ENCODE measurements around the gene ADGRF1. TPM values are rescaled to one million over a fixed set of nuclear protein-coding genes. Genes with fewer than 3 reads are reported as not detected.
"Not testable (repeated sequence)": the region's sequence is repeated elsewhere in the genome, so short reads cannot be mapped to it uniquely, and the experiment has no call there.

ADGRF1 gene
- total RNA-seq, 3 donors from 2014 or later: 0.13 TPM; not detected in 2

DNA sequence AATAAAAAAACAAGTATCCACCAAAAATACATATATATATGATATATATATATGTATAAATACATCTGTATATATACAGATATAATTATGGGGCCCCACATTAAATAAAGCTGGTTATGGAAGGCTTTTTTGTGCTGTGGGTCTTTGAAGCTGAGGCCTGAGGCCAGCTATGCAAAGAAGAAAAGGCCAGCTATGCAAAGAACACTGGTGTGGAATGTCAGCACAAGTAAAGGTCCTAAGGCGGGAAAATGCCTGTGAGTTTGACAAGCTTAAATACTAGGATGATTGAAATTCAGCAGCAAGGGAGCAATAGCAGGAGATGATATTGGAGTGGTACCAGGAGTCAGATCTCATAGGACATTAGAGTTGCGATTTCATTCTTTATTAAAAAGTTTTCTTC, 25.2 kb downstream of the ADGRF1 start:
- Mint-ChIP-seq H3K27me3 (ENCODE audit: low read depth) (peaks cover 3% of the 10 kb centered on the region), H3K36me3 (ENCODE audit: insufficient read depth) (no peaks in the 10 kb centered on the region), H3K9me3 (peaks cover 9% of the 10 kb centered on the region), H3K4me1 (ENCODE audit: low read depth) (no peaks in the 10 kb centered on the region), H3K4me3 (no peak overlapping the region)
- ATAC-seq (no peak), DNase-seq (no peak)

DNA sequence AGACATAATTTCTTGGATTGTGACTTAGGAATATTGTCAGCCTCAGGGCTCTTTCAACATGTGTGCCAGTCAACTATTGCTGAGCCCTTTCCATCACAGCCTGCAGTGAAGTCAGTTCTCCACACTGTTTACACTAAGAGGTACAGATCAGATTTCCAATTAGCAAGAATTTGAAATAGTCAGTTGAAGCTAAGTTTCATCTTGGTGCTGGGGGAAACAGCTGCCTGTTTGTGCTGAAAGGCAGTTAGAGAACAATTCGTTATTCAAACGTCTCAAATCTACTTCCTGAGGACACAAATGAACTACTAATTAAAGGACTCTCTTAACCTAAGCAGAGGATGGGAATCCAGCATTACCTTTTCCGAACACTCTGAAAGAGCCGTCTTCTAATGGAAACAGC, 25.9 kb downstream of the ADGRF1 start:
- Mint-ChIP-seq H3K27me3 (ENCODE audit: low read depth) (peaks cover 3% of the 10 kb centered on the region), H3K9me3 (peaks cover 9% of the 10 kb centered on the region), H3K4me1 (ENCODE audit: low read depth) (no peaks in the 10 kb centered on the region), H3K36me3 (ENCODE audit: insufficient read depth) (no peaks in the 10 kb centered on the region), H3K4me3 (no peak overlapping the region)
- ATAC-seq (no peak), DNase-seq (no peak)

DNA sequence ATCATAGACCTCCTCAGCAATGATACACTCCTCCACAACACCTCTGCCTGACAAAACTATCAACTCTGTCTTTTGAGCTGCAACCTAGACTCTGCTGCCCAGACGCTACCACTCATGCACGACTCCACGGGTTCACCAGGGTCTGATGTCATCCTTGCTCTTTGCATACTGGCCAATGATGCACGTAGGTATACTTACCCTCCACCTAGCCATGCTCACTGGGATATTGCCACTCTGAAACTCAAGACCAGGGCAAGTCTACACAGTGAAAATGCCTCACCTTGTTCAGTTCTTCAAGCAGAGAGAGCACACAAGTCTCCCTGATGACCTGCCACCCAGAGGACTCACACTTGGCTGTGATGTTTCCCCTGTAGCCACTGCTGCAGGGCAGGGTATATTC, 27.7 kb downstream of the ADGRF1 start:
- DNase-seq: no peak
- no peak for ATAC-seq
- no peaks in the 10 kb centered on the region for H3K36me3 Mint-ChIP-seq (ENCODE audit: insufficient read depth)
- no peak overlapping the region for H3K4me3 Mint-ChIP-seq
- H3K4me1 Mint-ChIP-seq (ENCODE audit: low read depth): no peaks in the 10 kb centered on the region
- peaks cover 9% of the 10 kb centered on the region for H3K9me3 Mint-ChIP-seq
- H3K27me3 Mint-ChIP-seq (ENCODE audit: low read depth): peaks cover 3% of the 10 kb centered on the region

DNA sequence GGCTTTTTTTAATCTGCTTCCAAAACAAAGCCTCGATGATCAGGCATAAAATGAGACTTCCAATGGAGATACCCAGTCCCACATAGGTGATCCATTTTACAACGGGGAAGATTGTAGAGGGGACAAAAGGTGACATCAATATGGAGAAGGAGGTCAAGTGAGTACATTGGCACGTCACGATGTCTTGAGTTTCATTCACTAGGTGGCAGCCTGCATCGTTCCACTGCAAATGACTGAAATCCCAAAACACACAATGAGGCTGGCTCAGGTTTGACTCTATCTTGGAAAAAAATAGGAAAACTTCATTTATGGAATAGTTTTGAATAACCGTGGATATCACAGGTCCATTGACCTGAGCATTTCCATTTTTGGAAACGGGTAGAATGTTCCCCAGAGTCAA, 32.5 kb downstream of the ADGRF1 start:
- no peaks in the 10 kb centered on the region for H3K27me3 Mint-ChIP-seq (ENCODE audit: low read depth)

DNA sequence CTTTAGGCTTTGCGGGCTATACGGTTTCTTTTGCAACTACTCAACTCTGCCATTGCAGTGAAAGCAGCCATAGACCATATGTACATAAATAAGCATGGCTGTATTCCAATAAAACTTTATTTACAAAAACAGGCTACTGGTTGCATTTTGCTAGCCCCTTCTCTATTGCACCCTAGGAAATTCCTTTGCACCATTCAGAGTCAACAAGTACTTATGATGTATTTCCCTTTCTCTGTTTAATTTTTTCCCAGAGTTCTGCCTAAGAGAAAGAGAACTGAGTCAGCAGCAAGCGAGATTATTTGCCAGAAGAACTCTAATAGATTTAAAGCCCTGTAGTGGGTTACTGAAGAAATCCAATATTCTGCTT, 33.8 kb downstream of the ADGRF1 start:
- Mint-ChIP-seq H3K9me3 (peaks cover under 1% of the 10 kb centered on the region), H3K4me1 (ENCODE audit: low read depth) (no peaks in the 10 kb centered on the region), H3K36me3 (ENCODE audit: insufficient read depth) (no peaks in the 10 kb centered on the region), H3K27me3 (ENCODE audit: low read depth) (no peaks in the 10 kb centered on the region), H3K4me3 (no peak overlapping the region)
- ATAC-seq: no peak
- DNase-seq: no peak

More for the DNA sequence above, 32.5 kb downstream of the ADGRF1 start:
- Mint-ChIP-seq H3K4me1 (ENCODE audit: low read depth) (no peaks in the 10 kb centered on the region), H3K4me3 (no peak overlapping the region), H3K36me3 (ENCODE audit: insufficient read depth) (no peaks in the 10 kb centered on the region), H3K9me3 (peaks cover 5% of the 10 kb centered on the region)
- no peak for DNase-seq
- no peak for ATAC-seq

DNA sequence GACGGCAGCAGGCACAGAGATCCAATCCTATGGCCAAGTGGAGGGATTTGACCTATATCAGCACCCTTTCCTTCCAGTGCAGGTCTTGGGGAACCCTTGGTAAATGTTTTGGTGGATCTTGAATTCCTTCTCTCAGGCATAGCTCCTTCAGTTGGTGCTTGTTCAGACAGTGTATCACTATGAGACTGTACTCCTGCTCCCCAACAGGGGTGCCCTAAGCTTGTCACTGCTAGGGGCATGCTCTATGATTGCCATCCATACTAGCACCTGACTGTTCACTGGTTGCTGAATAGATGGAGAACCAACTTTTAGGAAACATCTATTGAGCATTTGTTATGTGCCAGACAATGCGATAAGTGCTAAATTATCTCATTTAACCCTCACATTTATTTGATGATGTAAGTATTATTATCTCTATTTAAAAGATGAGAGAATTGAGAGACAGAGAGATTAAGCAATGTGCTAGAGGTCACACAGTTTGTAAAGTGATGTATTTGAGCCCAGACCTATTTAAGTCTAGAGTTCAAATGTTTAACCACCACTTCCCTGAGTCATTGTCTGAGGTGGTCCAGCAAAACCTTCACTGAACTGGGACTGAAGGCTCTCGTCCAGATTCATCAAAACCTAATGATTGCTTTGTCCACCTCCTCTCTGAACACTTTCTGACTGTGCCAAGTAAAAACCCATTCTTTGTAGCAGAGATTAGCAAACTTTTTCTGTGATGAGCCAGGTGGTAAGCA, 34.3 kb downstream of the ADGRF1 start:
- Mint-ChIP-seq H3K27me3 (ENCODE audit: low read depth) (no peaks in the 10 kb centered on the region), H3K4me3 (no peak overlapping the region), H3K4me1 (ENCODE audit: low read depth) (no peaks in the 10 kb centered on the region), H3K9me3 (no peaks in the 10 kb centered on the region), H3K36me3 (ENCODE audit: insufficient read depth) (no peaks in the 10 kb centered on the region)
- ATAC-seq (no peak), DNase-seq (no peak)

DNA sequence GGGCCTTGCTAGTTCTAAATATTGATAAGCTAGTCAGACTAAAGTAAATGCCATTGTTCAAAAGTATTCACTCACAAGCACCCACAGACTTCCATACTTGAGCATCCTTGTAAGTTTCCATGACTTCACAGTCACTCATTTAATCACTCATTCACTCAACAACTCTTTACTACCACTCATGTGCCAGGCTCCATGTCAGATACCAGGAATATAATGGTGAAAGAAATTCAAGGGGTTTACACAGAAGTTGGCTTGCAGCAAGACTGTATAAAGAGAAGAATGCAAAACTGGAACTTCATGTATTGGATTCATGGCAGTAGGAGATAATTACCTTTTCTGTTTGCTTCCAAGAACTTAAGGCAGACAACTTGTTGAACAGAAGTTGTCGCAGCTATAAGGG, 36.6 kb downstream of the ADGRF1 start:
- Mint-ChIP-seq H3K27me3 (ENCODE audit: low read depth) (no peaks in the 10 kb centered on the region), H3K4me3 (no peak overlapping the region), H3K36me3 (ENCODE audit: insufficient read depth) (no peaks in the 10 kb centered on the region), H3K9me3 (no peaks in the 10 kb centered on the region), H3K4me1 (ENCODE audit: low read depth) (no peaks in the 10 kb centered on the region)
- ATAC-seq: no peak
- no peak for DNase-seq

DNA sequence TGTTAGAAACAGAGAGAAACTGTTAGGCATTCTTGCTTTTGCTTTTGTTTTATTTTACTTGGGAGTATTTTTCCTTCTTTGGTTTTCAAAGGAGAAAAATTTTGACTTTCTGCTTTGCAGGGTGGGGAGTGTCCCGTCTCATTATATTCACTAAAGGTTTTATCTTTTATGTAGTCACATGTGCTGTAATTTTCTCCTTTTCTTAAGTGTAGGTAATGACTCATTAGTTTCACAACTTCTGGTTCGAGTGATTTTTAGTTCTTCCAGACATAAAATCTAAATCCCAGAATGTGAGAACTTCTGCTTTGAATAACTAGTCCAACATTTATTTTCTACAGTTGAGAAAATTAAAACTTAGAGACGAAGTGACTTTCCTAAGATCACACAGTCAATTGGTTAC, 37.7 kb downstream of the ADGRF1 start:
- no peaks in the 10 kb centered on the region for H3K27me3 Mint-ChIP-seq (ENCODE audit: low read depth)
- no peaks in the 10 kb centered on the region for H3K4me1 Mint-ChIP-seq (ENCODE audit: low read depth)
- ATAC-seq: no peak
- H3K36me3 Mint-ChIP-seq (ENCODE audit: insufficient read depth): no peaks in the 10 kb centered on the region
- no peak overlapping the region for H3K4me3 Mint-ChIP-seq
- no peaks in the 10 kb centered on the region for H3K9me3 Mint-ChIP-seq
- DNase-seq: no peak

DNA sequence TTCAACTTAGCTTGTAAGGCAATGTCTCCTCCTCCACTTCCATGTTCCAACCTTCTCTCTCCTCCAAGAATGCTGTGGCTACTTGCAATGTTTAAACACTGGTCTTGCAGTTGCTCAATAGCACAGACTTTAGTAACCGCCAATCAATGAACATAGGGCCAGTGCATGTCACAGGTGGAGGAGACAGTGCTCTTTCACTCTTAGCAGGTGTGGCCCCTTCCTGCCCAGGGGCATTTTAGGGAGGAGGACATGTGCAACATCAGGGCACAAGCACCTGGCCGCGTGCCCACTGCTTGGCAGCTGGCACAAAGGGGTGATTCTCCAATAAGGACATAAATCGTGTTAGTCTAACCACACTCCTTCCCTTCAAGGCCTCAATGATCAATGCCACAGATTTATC, 41.3 kb downstream of the ADGRF1 start:
- H3K4me3 Mint-ChIP-seq: no peak overlapping the region
- H3K4me1 Mint-ChIP-seq (ENCODE audit: low read depth): no peaks in the 10 kb centered on the region
- H3K9me3 Mint-ChIP-seq: no peaks in the 10 kb centered on the region
- ATAC-seq (no peak), DNase-seq (no peak)
- peaks cover 9% of the 10 kb centered on the region for H3K27me3 Mint-ChIP-seq (ENCODE audit: low read depth)
- H3K36me3 Mint-ChIP-seq (ENCODE audit: insufficient read depth): no peaks in the 10 kb centered on the region

DNA sequence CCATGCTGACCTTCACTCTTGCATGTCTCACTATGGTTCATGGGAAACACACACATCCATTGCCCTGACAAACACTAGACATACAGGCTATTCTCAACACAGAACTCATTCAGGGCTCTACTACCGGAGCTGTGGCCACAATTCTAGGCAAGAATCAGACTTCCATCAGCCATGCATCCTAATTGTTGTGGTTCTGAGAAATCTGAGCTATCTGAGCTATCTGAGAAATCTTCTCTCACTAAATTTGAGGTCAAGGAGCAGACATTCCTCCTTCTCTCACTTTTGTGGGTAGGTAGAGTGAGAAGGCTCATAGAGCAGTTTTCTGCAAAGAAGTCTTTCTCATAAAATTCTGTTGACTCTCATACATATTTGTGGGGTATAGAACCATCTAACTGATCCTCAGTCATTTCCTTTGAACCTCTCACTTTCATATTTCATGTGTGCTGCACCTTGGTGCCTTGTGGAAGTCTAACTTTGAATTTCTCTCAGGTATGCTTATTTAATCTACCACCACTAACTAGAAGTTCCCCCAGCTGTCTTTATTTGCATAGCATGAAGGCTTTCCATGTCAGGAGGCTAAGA, 43.6 kb downstream of the ADGRF1 start:
- H3K36me3 Mint-ChIP-seq (ENCODE audit: insufficient read depth): no peaks in the 10 kb centered on the region
- no peak overlapping the region for H3K4me3 Mint-ChIP-seq
- no peaks in the 10 kb centered on the region for H3K9me3 Mint-ChIP-seq
- no peaks in the 10 kb centered on the region for H3K4me1 Mint-ChIP-seq (ENCODE audit: low read depth)
- no peak for ATAC-seq
- DNase-seq: no peak
- H3K27me3 Mint-ChIP-seq (ENCODE audit: low read depth): peaks cover 12% of the 10 kb centered on the region

DNA sequence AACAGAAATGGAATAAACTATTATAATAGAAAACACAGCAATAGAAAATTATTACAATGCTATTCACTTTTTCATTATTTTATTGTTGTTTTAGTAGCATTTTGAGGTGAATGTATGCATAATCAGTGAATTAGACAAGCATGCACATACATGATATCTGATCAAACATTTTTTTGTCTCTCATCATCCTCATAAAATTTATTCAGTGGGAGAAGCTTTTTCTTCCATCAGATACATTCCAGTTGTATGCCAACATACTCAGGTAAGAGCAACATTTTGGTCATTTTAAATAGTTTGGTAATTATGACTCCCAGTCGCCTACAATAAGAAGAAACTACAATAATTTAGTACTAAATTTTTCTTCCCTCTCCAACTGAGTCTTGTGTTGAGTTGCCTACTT, 44.5 kb downstream of the ADGRF1 start:
- DNase-seq: no peak
- H3K4me1 Mint-ChIP-seq (ENCODE audit: low read depth): no peaks in the 10 kb centered on the region
- no peaks in the 10 kb centered on the region for H3K36me3 Mint-ChIP-seq (ENCODE audit: insufficient read depth)
- H3K27me3 Mint-ChIP-seq (ENCODE audit: low read depth): peaks cover 14% of the 10 kb centered on the region
- no peak for ATAC-seq
- no peaks in the 10 kb centered on the region for H3K9me3 Mint-ChIP-seq
- H3K4me3 Mint-ChIP-seq: no peak overlapping the region

DNA sequence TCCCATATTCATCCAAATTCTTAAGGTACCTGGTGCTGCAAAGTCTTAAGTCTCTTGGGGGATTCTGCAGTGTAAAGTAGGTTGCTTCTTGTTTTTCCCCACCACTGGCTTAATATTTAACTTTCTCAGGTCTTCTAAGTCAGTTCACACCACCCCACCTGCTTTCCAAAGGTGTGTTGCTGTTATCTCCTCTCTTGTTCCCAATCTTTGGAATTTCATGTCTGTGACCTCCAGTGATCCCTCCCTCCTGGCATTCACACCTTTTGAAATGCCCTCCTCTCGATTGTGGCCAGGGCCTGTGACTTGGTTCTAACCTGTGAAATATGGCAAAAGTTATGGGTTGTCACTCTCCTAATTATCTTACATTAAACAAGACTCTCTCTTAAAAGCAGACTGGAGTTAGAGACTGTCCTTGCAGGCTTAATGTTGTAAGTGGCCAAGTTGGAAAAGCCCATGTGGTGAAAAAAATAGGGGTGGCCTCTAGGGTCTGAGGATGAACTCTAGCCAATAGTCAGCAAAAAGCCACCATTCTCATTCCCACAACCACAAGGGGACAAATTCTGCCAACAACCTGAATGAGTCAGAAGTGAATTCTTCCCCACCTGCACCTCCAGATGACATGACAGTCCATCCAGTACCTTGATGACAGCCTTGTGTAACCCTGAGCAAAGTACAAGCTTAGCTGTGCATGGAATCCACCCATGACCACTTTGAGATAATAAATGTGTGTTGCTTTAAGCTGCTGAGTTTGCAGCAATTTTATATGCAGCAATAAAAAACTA, 45.1 kb downstream of the ADGRF1 start:
- peaks cover 14% of the 10 kb centered on the region for H3K27me3 Mint-ChIP-seq (ENCODE audit: low read depth)

DNA sequence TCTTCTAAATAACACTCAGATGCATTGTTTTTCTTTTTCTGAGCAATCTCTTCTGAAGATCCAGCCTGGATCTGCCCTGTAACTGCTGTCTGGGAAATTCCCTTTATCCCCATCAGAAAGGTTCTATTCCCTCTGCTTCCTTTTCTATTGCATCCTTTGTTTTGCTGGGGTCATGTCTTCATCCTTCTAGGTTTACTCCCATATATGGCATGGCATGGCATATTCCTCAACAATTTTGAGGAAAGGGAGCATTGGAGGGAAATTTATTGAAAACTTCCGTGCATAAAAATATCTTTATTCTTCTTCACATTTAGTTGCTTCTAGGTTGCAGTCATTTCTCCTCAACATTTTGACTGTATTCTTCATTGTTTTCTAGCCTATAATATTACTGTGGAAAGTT, 47.2 kb downstream of the ADGRF1 start:
- DNase-seq (no peak), ATAC-seq (no peak)
- Mint-ChIP-seq H3K9me3 (no peaks in the 10 kb centered on the region), H3K4me1 (ENCODE audit: low read depth) (no peaks in the 10 kb centered on the region), H3K36me3 (ENCODE audit: insufficient read depth) (no peaks in the 10 kb centered on the region), H3K27me3 (ENCODE audit: low read depth) (peaks cover 16% of the 10 kb centered on the region), H3K4me3 (no peak overlapping the region)

More for the DNA sequence above, 45.1 kb downstream of the ADGRF1 start:
- DNase-seq (no peak), ATAC-seq (no peak)
- no peak overlapping the region for H3K4me3 Mint-ChIP-seq
- H3K4me1 Mint-ChIP-seq (ENCODE audit: low read depth): no peaks in the 10 kb centered on the region
- H3K9me3 Mint-ChIP-seq: no peaks in the 10 kb centered on the region
- H3K36me3 Mint-ChIP-seq (ENCODE audit: insufficient read depth): no peaks in the 10 kb centered on the region

DNA sequence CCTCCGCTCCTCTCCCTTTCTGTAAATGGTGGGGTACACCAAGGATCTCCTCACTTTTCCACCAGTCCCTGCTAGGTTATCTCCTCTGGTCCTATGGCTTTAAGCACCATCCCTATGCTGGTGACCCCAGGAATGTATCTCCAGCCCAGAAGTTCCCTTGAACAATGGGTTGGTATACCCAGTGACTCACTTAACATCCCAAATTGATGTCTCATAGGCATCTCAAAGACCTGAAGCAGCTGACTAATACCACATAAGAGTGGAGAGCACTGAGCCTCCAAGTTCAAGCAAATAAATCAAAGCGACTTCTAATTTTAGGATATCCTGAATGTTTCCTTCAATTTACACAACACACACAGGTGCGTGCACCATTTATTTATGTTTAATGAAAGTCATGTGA, 48.3 kb downstream of the ADGRF1 start:
- Mint-ChIP-seq H3K9me3 (no peaks in the 10 kb centered on the region), H3K36me3 (ENCODE audit: insufficient read depth) (no peaks in the 10 kb centered on the region)
- no peak for ATAC-seq

DNA sequence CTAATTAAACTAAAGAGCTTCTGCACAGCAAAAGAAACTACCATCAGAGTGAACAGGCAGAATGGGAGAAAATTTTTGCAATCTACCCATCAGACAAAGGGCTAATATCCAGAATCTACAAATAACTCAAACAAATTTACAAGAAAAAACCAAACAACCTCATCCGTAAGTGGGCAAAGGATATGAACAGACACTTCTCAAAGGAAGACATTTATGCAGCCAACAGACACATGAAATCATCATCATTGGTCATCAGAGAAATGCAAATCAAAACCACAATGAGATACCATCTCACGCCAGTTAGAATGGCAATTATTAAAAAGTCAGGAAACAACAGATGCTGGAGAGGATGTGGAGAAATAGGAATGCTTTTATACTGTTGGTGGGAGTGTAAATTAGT, 49.7 kb downstream of the ADGRF1 start:
- H3K27me3 Mint-ChIP-seq (ENCODE audit: low read depth): peaks cover 11% of the 10 kb centered on the region
- not testable (repeated sequence) for H3K4me3 Mint-ChIP-seq; H3K9me3 Mint-ChIP-seq; DNase-seq; ATAC-seq; H3K4me1 Mint-ChIP-seq (ENCODE audit: low read depth); H3K36me3 Mint-ChIP-seq (ENCODE audit: insufficient read depth)

More for the DNA sequence above, 48.3 kb downstream of the ADGRF1 start:
- H3K27me3 Mint-ChIP-seq (ENCODE audit: low read depth): peaks cover 16% of the 10 kb centered on the region
- DNase-seq: no peak
- no peaks in the 10 kb centered on the region for H3K4me1 Mint-ChIP-seq (ENCODE audit: low read depth)
- no peak overlapping the region for H3K4me3 Mint-ChIP-seq

All from activated T-cell treated with anti-CD3 and anti-CD28 coated beads, Interleukin-2, amount 50 U/mL, for 4 hours (primary cell).